ENCODE measurements around the gene NCAPH2. TPM values are rescaled to one million over a fixed set of nuclear protein-coding genes. Genes with fewer than 3 reads are reported as not detected.

Gene NCAPH2
- total RNA-seq, 1 donor from 2014 or later = 41.2 TPM

DNA sequence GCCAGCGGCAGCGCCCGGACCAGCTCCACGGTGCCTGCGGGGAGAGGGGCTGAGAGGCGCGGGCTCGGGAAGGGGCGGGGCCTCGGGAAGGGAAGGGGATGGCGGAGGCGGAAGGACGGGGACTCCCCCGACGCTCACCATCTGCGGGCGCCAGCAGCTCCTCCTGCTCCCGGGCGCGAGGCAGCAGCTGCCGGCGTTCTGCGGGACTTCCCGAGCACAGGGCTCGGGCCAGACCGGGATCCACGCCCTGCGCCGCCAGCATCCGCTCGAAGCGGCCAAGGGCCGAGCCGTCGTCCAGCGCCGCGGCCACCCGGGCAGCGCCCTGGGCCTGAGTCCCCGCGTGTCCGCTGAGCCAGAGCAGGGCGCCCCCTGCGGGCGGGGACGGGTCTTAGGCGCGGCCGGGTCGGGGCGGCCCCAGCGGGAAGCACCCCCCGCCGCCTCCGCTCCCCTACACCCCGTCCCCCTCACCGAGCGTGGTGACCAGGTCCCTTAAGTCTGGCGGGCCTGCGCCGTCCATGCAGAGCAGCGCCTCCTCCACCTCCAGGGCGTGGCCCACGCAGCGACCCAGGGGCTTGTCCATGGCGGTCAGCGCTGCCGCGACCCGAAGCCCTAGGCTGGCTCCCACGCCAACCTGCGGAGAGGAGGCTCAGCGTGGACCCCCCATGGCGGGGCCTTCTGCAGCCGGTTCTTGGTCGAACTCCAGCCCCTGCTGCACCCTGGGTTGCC lies 18.2 kb downstream of the NCAPH2 start:
- Mint-ChIP-seq H3K4me3 (peak overlapping the region; percentile 80), H3K36me3 (peaks cover 5% of the 10 kb centered on the region), H3K27ac (no peak overlapping the region), H3K9me3 (no peaks in the 10 kb centered on the region), H3K4me1 (peaks cover 12% of the 10 kb centered on the region), H3K27me3 (ENCODE audit: insufficient read depth, low read depth) (peaks cover 43% of the 10 kb centered on the region)
- H3K27ac ChIP-seq = peak overlapping the region; percentile 78
- no peak overlapping the region for H3K9ac ChIP-seq
- TF ChIP-seq, protein P1, sequence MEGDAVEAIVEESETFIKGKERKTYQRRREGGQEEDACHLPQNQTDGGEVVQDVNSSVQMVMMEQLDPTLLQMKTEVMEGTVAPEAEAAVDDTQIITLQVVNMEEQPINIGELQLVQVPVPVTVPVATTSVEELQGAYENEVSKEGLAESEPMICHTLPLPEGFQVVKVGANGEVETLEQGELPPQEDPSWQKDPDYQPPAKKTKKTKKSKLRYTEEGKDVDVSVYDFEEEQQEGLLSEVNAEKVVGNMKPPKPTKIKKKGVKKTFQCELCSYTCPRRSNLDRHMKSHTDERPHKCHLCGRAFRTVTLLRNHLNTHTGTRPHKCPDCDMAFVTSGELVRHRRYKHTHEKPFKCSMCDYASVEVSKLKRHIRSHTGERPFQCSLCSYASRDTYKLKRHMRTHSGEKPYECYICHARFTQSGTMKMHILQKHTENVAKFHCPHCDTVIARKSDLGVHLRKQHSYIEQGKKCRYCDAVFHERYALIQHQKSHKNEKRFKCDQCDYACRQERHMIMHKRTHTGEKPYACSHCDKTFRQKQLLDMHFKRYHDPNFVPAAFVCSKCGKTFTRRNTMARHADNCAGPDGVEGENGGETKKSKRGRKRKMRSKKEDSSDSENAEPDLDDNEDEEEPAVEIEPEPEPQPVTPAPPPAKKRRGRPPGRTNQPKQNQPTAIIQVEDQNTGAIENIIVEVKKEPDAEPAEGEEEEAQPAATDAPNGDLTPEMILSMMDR (IDR thresholded peaks at IDR 0.05) = peak; percentile 54
- no peak for TF ChIP-seq EZH2phosphoT487 (IDR thresholded peaks at IDR 0.05)
- H3K36me3 ChIP-seq = no peaks in the 10 kb centered on the region
- H3K79me2 ChIP-seq (ENCODE audit: low read depth) = peaks cover 9% of the 10 kb centered on the region
- peaks cover 51% of the 10 kb centered on the region for H3K27me3 ChIP-seq
- peak; percentile 87 for DNase-seq (ENCODE audit: low spot score)
- H2AFZ ChIP-seq (replicated peaks) = peak overlapping the region; percentile 93
- H3K9me3 ChIP-seq (ENCODE audit: low read depth) = no peaks in the 10 kb centered on the region
- peaks cover 54% of the 10 kb centered on the region for H3F3A ChIP-seq (ENCODE audit: low read depth)
- peaks cover 18% of the 10 kb centered on the region for H3K4me1 ChIP-seq
- H3K4me3 ChIP-seq = peak overlapping the region; percentile 92
- peak overlapping the region; percentile 99 for H3K4me2 ChIP-seq
- peaks cover 66% of the 10 kb centered on the region for H4K20me1 ChIP-seq (ENCODE audit: low read depth)

DNA sequence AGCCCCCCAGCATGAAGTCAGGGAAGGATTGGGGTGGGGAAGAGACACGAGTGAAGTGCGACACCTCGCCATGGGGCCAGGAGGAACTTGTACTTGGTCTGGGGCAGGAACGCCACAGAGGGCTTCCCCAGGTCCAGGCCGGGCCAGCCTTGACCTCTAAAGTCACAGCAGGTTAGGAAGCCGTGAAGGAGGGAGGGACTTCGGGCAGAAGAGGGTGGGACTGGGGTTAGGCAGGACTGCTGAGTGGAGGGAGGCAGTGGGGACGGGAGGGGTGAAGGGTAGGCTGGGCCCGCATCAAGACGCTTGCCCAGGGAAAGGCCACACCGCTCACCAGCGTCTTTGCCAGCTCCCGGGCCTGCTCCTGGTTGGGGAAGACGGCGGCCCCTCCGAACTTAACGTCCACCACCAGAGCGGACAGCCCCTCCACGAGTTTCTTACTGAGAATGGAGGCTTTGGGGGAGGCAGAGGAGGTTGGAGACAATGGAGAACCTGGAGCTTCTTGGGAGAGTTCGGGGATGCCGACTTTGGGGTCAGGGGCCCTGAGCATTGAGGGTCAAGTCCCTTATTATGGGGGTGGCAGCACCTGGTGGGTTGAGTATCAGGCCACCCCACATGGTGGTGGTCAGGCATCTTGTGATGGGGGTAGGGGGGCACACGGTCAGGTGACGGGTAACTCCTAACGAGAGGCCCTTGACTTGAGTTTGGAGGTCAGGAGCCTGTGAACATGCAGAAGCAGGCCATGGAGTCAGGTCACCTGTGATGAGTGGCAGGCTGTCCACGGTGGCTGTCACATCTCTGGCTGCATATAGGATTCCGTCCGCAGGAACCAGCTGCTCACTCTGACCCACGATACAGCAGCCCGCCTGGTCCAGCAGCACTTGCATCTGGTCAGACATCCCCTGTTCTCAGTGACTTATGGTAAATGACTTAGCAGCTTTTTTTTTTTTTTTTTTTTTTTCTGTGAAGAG lies 19.1 kb downstream of the NCAPH2 start:
- Histone ChIP-seq H3K36me3 (no peaks in the 10 kb centered on the region), H3K4me2 (peak overlapping the region; percentile 99), H3K4me3 (peak overlapping the region; percentile 92), H3K27me3 (peaks cover 60% of the 10 kb centered on the region), H3F3A (ENCODE audit: low read depth) (peaks cover 58% of the 10 kb centered on the region), H3K27ac (no peak overlapping the region), H4K20me1 (ENCODE audit: low read depth) (peaks cover 66% of the 10 kb centered on the region), H2AFZ (replicated peaks) (no peak overlapping the region), H3K9me3 (ENCODE audit: low read depth) (no peaks in the 10 kb centered on the region), H3K79me2 (ENCODE audit: low read depth) (peaks cover 9% of the 10 kb centered on the region), H3K4me1 (peaks cover 21% of the 10 kb centered on the region), H3K9ac (no peak overlapping the region)
- Mint-ChIP-seq H3K9me3 (no peaks in the 10 kb centered on the region), H3K27me3 (ENCODE audit: insufficient read depth, low read depth) (peaks cover 45% of the 10 kb centered on the region), H3K4me3 (peak overlapping the region; percentile 80), H3K27ac (no peak overlapping the region), H3K4me1 (peaks cover 12% of the 10 kb centered on the region), H3K36me3 (peaks cover 5% of the 10 kb centered on the region)
- peak; percentile 24 for DNase-seq (ENCODE audit: low spot score)
- TF ChIP-seq EZH2 (IDR thresholded peaks at IDR 0.05) (no peak), EZH2phosphoT487 (IDR thresholded peaks at IDR 0.05) (no peak)
- TF ChIP-seq, protein P1 (IDR thresholded peaks at IDR 0.05) = no peak

DNA sequence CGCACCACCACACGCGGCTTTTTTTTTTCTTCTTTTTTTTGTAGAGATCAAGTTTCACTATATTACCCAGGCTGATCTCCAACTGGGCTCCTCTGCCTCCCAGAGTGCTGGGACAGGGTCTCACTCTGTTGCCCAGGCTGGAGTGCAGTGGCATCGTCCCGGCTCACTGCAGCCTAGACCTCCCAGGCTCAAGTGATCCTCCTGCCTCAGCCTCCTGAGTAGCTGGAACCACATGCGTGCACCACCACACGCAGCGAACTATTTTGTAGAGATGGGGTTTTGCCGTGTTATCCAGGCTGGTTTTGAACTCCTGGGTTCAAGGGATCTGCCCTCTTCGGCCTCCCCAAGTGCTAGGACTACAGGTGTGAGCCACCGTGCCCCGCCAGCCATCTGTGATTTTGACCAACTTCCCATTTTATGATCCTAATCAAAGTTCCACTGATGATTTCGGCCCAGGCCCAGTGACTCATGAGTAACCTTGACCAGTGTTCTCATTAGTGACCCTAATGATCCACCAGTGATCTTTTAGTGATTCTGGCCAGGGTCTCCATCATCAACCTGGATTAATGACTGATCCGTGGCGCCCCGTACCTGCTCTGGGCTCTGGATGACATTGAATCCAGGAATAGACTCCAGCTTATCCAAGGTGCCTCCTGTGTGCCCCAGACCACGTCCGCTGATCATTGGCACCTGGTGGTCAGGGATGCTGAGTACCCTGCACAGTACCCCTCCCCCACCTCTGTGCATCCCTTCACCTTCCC lies 20.1 kb downstream of the NCAPH2 start:
- Histone ChIP-seq H3K27ac (no peak overlapping the region), H3K4me1 (peaks cover 24% of the 10 kb centered on the region), H3K27me3 (peaks cover 69% of the 10 kb centered on the region), H3K4me2 (no peak overlapping the region), H3K4me3 (no peak overlapping the region), H2AFZ (replicated peaks) (no peak overlapping the region), H4K20me1 (ENCODE audit: low read depth) (peaks cover 66% of the 10 kb centered on the region), H3F3A (ENCODE audit: low read depth) (peaks cover 58% of the 10 kb centered on the region), H3K9ac (no peak overlapping the region), H3K36me3 (no peaks in the 10 kb centered on the region), H3K79me2 (ENCODE audit: low read depth) (peaks cover 9% of the 10 kb centered on the region), H3K9me3 (ENCODE audit: low read depth) (no peaks in the 10 kb centered on the region)
- peaks cover 53% of the 10 kb centered on the region for H3K27me3 Mint-ChIP-seq (ENCODE audit: insufficient read depth, low read depth)
- TF ChIP-seq, protein P1 (IDR thresholded peaks at IDR 0.05) = no peak
- TF ChIP-seq EZH2phosphoT487 (IDR thresholded peaks at IDR 0.05) (no peak), EZH2 (IDR thresholded peaks at IDR 0.05) (no peak)
- H3K4me1 Mint-ChIP-seq = peaks cover 19% of the 10 kb centered on the region
- H3K36me3 Mint-ChIP-seq = peaks cover 5% of the 10 kb centered on the region
- H3K9me3 Mint-ChIP-seq = peaks cover under 1% of the 10 kb centered on the region
- H3K4me3 Mint-ChIP-seq = peak overlapping the region; percentile 80
- DNase-seq (ENCODE audit: low spot score) = no peak
- H3K27ac Mint-ChIP-seq = no peak overlapping the region

Data from neural progenitor cell (in vitro differentiated cells).